SK-N-SH (cell line): ENCODE data around the gene CAMSAP1.

Experiments used
- CTCF ChIP-seq: fragments of 200-600 bp; sonication (generic); IDR thresholded peaks from 2 replicates; pipeline ENCODE4 v1.6.1; 2017; ENCODE audit warnings: antibody characterized with exemption, mild to moderate bottlenecking, moderate library complexity
- EZH2phosphoT487 ChIP-seq: fragments of 200-600 bp; sonication (generic); IDR thresholded peaks from 2 replicates; pipeline ENCODE4 v1.6.1; 2017; ENCODE audit warnings: low read depth, mixed run types, mild to moderate bottlenecking, antibody characterized with exemption, moderate library complexity, borderline replicate concordance
- JUND ChIP-seq: IDR thresholded peaks from 2 replicates; pipeline ENCODE4 v1.4.0; 2012
- POLR2AphosphoS5 ChIP-seq: IDR thresholded peaks from 2 replicates; pipeline ENCODE4 v1.6.1; 2012; ENCODE audit warnings: low read depth, low read length
- RXRA ChIP-seq: IDR thresholded peaks from 2 replicates; pipeline ENCODE4 v1.4.0; 2012; ENCODE audit warnings: low read depth, mild to moderate bottlenecking, borderline replicate concordance
- USF1 ChIP-seq: IDR thresholded peaks from 2 replicates; pipeline ENCODE4 v1.4.0; 2012; ENCODE audit warnings: low read depth, borderline replicate concordance

- no peak for TF ChIP-seq CTCF
- no peak for TF ChIP-seq JUND
- no peak for TF ChIP-seq RXRA
- no peak for TF ChIP-seq EZH2phosphoT487
- no peak for TF ChIP-seq POLR2AphosphoS5
- no peak for TF ChIP-seq USF1
Observed at GRCh38 chr9:135956802-135957174, 49.4 kb upstream of the CAMSAP1 start.
